IMR-90 (cell line): ENCODE data around the gene ANKRD55. TPM values are rescaled to one million over a fixed set of nuclear protein-coding genes. Genes with fewer than 3 reads are reported as not detected.

ENCODE experiments used
- ATAC-seq: fragments of 200-7000 bp; cut with Tn5 transposase; 2 replicates; pipeline ENCODE4 v1.9.1; 2020; ENCODE audit warnings: low read depth, mild to moderate bottlenecking, moderate library complexity
- BruUV-seq: library from RNA; stranded (reverse); fragments of 400-500 nt; replicated peaks from 2 replicates; lab custom pipeline; 2021; lab: Mats Ljungman, UMichigan
- CTCF ChIA-PET: fragments of 300-600 bp; formaldehyde crosslinking; extraction: SDS; loops from one replicate; lab custom pipeline; 2021; ENCODE audit warnings: antibody characterized with exemption; lab: Yijun Ruan, JAX
- POLR2A ChIA-PET: fragments of 300-600 bp; sonication (Branson Sonifier 250); formaldehyde crosslinking; loops from one replicate; lab custom pipeline; 2022; ENCODE audit warnings: antibody characterized with exemption; ENCODE audit not compliant: unreplicated experiment; lab: Charles Lee
- DNase-seq: peaks from one replicate; pipeline ENCODE4 v3.0.0; 2013
- H2AFZ ChIP-seq: replicated peaks from 2 replicates; pipeline ENCODE3; 2013; ENCODE audit warnings: low read length, mild to moderate bottlenecking; ENCODE audit not compliant: poor library complexity
- H2AK5ac ChIP-seq: 2 replicates; pipeline ENCODE4 v1.6.1; 2013; ENCODE audit warnings: low read depth, low read length, inconsistent platforms
- H2AK9ac ChIP-seq: replicated peaks from 2 replicates; pipeline ENCODE3; 2013; ENCODE audit warnings: mild to moderate bottlenecking, low read depth, low read length, moderate library complexity; ENCODE audit not compliant: poor library complexity
- H2BK120ac ChIP-seq: 2 replicates; pipeline ENCODE4 v1.6.1; 2013; ENCODE audit warnings: low read depth, low read length, inconsistent platforms
- H2BK15ac ChIP-seq: 3 replicates; pipeline ENCODE4 v1.6.1; 2013; ENCODE audit warnings: low read depth, low read length, inconsistent platforms
- H2BK20ac ChIP-seq: 2 replicates; pipeline ENCODE4 v1.6.1; 2013; ENCODE audit warnings: low read depth, mild to moderate bottlenecking, inconsistent platforms, low read length, moderate library complexity
- H2BK5ac ChIP-seq: 2 replicates; pipeline ENCODE4 v1.6.1; 2013; ENCODE audit warnings: mild to moderate bottlenecking, low read depth, low read length, inconsistent platforms; ENCODE audit not compliant: poor library complexity, severe bottlenecking
- H3K14ac ChIP-seq: replicated peaks from 2 replicates; pipeline ENCODE4 v1.6.1; 2013; ENCODE audit warnings: low read depth, low read length, inconsistent platforms
- H3K18ac ChIP-seq: 2 replicates; pipeline ENCODE4 v1.6.1; 2013; ENCODE audit warnings: low read depth, low read length, control low read depth
- H3K23ac ChIP-seq: 2 replicates; pipeline ENCODE4 v1.6.1; 2013; ENCODE audit warnings: low read depth, low read length, inconsistent platforms
- H3K27ac ChIP-seq: 2 replicates; pipeline ENCODE4 v1.5.1; 2013; ENCODE audit warnings: mild to moderate bottlenecking, control low read depth, low read length; ENCODE audit not compliant: insufficient read depth
- H3K27me3 ChIP-seq: 2 replicates; pipeline ENCODE4 v1.6.1; 2013; ENCODE audit warnings: low read length; ENCODE audit not compliant: control insufficient read depth, insufficient read depth
- H3K36me3 ChIP-seq: 2 replicates; pipeline ENCODE4 v1.6.1; 2013; ENCODE audit warnings: low read length, mixed read lengths; ENCODE audit not compliant: control insufficient read depth, insufficient read depth
- H3K4ac ChIP-seq: 2 replicates; pipeline ENCODE4 v1.6.1; 2013; ENCODE audit warnings: low read depth, low read length, inconsistent platforms
- H3K4me1 ChIP-seq: 2 replicates; pipeline ENCODE4 v1.6.1; 2013; ENCODE audit warnings: low read length, mixed read lengths; ENCODE audit not compliant: control insufficient read depth, insufficient read depth
- H3K4me2 ChIP-seq: 2 replicates; pipeline ENCODE4 v1.6.1; 2013; ENCODE audit warnings: low read depth, mild to moderate bottlenecking, control low read depth, low read length, moderate library complexity
- H3K4me3 ChIP-seq: 2 replicates; pipeline ENCODE4 v1.5.1; 2013; ENCODE audit warnings: low read depth, mild to moderate bottlenecking, control low read depth, low read length, moderate library complexity; ENCODE audit not compliant: insufficient read depth
- H3K56ac ChIP-seq: 2 replicates; pipeline ENCODE4 v1.6.1; 2013; ENCODE audit warnings: low read length, inconsistent platforms; ENCODE audit not compliant: insufficient read depth; ENCODE audit errors: extremely low read depth
- H3K79me1 ChIP-seq, 2 experiments: 2 replicates each; pipeline ENCODE4 v1.6.1; 2013; ENCODE audit warnings: low read length in 2 of 2, inconsistent platforms in 1 of 2, low read depth in 1 of 2
- H3K9ac ChIP-seq: 2 replicates; pipeline ENCODE4 v1.6.1; 2013; ENCODE audit warnings: low read depth, low read length, control low read depth
- H3K9me1 ChIP-seq: 2 replicates; pipeline ENCODE4 v1.6.1; 2013; ENCODE audit warnings: low read length, inconsistent platforms; ENCODE audit not compliant: insufficient read depth
- H3K9me3 ChIP-seq: 2 replicates; pipeline ENCODE4 v1.6.1; 2013; ENCODE audit warnings: low read length; ENCODE audit not compliant: control insufficient read depth, insufficient read depth
- H4K20me1 ChIP-seq: 2 replicates; pipeline ENCODE4 v1.6.1; 2013; ENCODE audit warnings: low read length, inconsistent platforms; ENCODE audit not compliant: insufficient read depth
- H4K5ac ChIP-seq: 2 replicates; pipeline ENCODE4 v1.6.1; 2013; ENCODE audit warnings: mild to moderate bottlenecking, low read depth, low read length, control low read depth
- H4K8ac ChIP-seq, 2 experiments: 2 replicates each; pipeline ENCODE4 v1.6.1; 2013; ENCODE audit warnings: low read depth in 2 of 2, low read length in 2 of 2, control low read depth in 1 of 2, inconsistent platforms in 1 of 2
- H4K91ac ChIP-seq: 2 replicates; pipeline ENCODE4 v1.6.1; 2013; ENCODE audit warnings: low read depth, low read length, inconsistent platforms; ENCODE audit not compliant: insufficient read depth
- BHLHE40 ChIP-seq: fragments of 150-350 bp; IDR thresholded peaks from 2 replicates; pipeline ENCODE4 v1.6.1; 2016; ENCODE audit warnings: mild to moderate bottlenecking, low read depth, low read length
- CEBPB ChIP-seq: IDR thresholded peaks from 2 replicates; pipeline ENCODE4 v1.6.1; 2012; ENCODE audit warnings: low read depth, low read length, improper control_type of control experiment
- CHD1 ChIP-seq: IDR thresholded peaks from 2 replicates; pipeline ENCODE4 v1.6.1; 2012; ENCODE audit warnings: low read depth, low read length, improper control_type of control experiment
- FOS ChIP-seq: fragments of 150-350 bp; IDR thresholded peaks from 2 replicates; pipeline ENCODE4 v1.6.1; 2016; ENCODE audit warnings: low read depth, low read length
- MAFK ChIP-seq: IDR thresholded peaks from 2 replicates; pipeline ENCODE4 v1.6.1; 2012; ENCODE audit warnings: low read depth, low read length, improper control_type of control experiment
- MAZ ChIP-seq: IDR thresholded peaks from 2 replicates; pipeline ENCODE4 v1.6.1; 2012; ENCODE audit warnings: low read depth, mild to moderate bottlenecking, low read length, improper control_type of control experiment, moderate library complexity, borderline replicate concordance
- MXI1 ChIP-seq: IDR thresholded peaks from 2 replicates; pipeline ENCODE4 v1.6.1; 2012; ENCODE audit warnings: low read depth, mild to moderate bottlenecking, low read length, moderate library complexity, borderline replicate concordance
- NFE2L2 ChIP-seq: fragments of 150-350 bp; IDR thresholded peaks from 2 replicates; pipeline ENCODE4 v1.6.1; 2016; ENCODE audit warnings: low read depth, mild to moderate bottlenecking, low read length
- RAD21 ChIP-seq: IDR thresholded peaks from 2 replicates; pipeline ENCODE4 v1.6.1; 2012; ENCODE audit warnings: low read length, improper control_type of control experiment
- RCOR1 ChIP-seq: IDR thresholded peaks from 2 replicates; pipeline ENCODE4 v1.6.1; 2012; ENCODE audit warnings: mild to moderate bottlenecking, low read length, improper control_type of control experiment; ENCODE audit not compliant: insufficient replicate concordance
- WGBS, 2 experiments: methylation state at CpG; one replicate each; pipeline versions ENCODE4 v1.1.5 to v1.1.7; 2013; ENCODE audit warnings: missing lambda C conversion rate in 2 of 2; ENCODE audit not compliant: insufficient read length in 1 of 2; ENCODE audit errors: extremely low coverage in 2 of 2; 5-methylcytosine and 5-hydroxymethylcytosine counted together
- dilution Hi-C: fragments of 300-500 bp; cut with HindIII; formaldehyde crosslinking; loops from one replicate; pipeline ENCODE4 v1.14.3; 2018; ENCODE audit warnings: low sequenced_read_pairs; ENCODE audit not compliant: unreplicated experiment
- in situ Hi-C: fragments of 300-500 bp; cut with MboI; formaldehyde crosslinking; loops from 3 replicates; pipeline ENCODE4 v1.14.3; 2019; ENCODE audit warnings: low sequenced_read_pairs, inconsistent platforms, mixed read lengths
- intact Hi-C: fragments of 100-400 bp; cut with micrococcal nuclease; formaldehyde crosslinking; loops from 2 replicates; pipeline ENCODE4 v1.10.0; 2022
- polyA plus RNA-seq, 3 experiments: library from polyadenylated mRNA; depleted of rRNA; stranded (reverse); fragments of >200 nt; gene quantifications; 2 replicates each; pipeline ENCODE4 v1.2.3, GENCODE V29; 2012; ENCODE audit warnings: low replicate concordance in 1 of 3
- total RNA-seq: library from RNA; depleted of rRNA; stranded (reverse); fragments of >200 nt; gene quantifications from 2 replicates; pipeline ENCODE4 v1.2.3, GENCODE V29; 2012
- TF ChIP-seq, protein P1 (sequence below): conservative IDR thresholded peaks from 2 replicates; pipeline ENCODE4 v1.5.1; 2012; ENCODE audit warnings: mild to moderate bottlenecking, low read depth, low read length, improper control_type of control experiment
- TF ChIP-seq, protein P2 (sequence below): fragments of 150-350 bp; IDR thresholded peaks from 2 replicates; pipeline ENCODE4 v1.6.1; 2016; ENCODE audit warnings: low read depth, mild to moderate bottlenecking, low read length, moderate library complexity, borderline replicate concordance

ANKRD55 gene
- total and polyA plus RNA-seq, 2 of the 4 experiments (the other 2 are of a cell fraction), result not detected

DNA sequence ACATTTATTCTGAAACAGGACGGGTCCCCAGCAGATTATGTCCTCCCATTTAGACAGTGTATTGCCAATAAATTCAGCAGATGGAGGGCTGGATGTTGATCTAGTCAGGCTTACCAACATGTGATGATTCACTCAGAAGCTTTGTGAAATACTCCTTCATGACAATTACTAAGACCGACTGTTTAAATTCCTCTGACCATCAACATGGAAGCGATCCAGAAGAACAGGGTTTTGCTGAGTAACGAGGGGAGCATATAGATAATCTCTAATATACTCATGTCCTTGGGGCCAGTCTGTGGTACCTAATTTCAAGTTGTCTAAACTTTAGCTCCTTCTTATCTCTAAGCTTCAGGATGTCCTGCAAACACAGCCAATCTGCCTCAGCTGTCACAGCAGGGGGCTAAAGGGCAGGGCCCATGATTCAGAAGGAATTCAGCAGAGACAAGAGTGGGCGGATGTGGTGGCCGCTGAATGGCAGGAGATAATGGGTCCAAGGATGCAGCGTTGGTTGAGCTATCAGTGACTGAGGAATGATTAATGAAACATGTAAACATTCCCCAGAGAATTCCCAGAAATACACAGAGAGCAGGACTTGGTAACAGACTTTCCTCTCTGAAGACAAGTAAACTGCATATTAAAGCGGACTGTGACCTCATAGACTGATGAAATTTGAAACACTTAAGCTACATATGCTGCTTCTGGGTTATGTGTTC is 109.4 kb downstream of the ANKRD55 start:
- Histone ChIP-seq H2BK120ac (peak overlapping the region; percentile 99), H3K4me1 (peaks cover 16% of the 10 kb centered on the region), H3K9me1 (peaks cover 8% of the 10 kb centered on the region), H3K4me3 (no peak overlapping the region), H3K27me3 (no peaks in the 10 kb centered on the region), H3K27ac (peak overlapping the region; percentile 65; the same call in 1 of the 2 replicates), H3K56ac (peak overlapping the region; percentile 70), H4K91ac (peak overlapping the region; percentile 100), H2AK5ac (0 out of 2 replicates have a peak overlapping the region, but pooled peaks have one; percentile 30), H3K4me2 (peak overlapping the region; percentile 52), H3K36me3 (no peaks in the 10 kb centered on the region), H3K79me1 (0 out of 4 replicates have a peak, but pooled peaks cover 0 to 8% of the 10 kb centered on the region in 2 experiments), H3K23ac (peak overlapping the region; percentile 93; the same call in 1 of the 2 replicates), H3K4ac (peak overlapping the region; percentile 99), H2BK20ac (peak overlapping the region; percentile 99), H2AFZ (peak overlapping the region; percentile 67), H3K9me3 (no peaks in the 10 kb centered on the region), H4K8ac (peak overlapping the region; percentile 65 to 96; a peak in 3 of 4 replicates), H3K18ac (peak overlapping the region; percentile 99), H3K14ac (peak overlapping the region; percentile 97; the same call in 1 of the 2 replicates), H3K9ac (no peak overlapping the region), H2BK15ac (peak overlapping the region; percentile 96; the same call in 1 of the 3 replicates), H2AK9ac (no peak overlapping the region), H4K20me1 (no peaks in the 10 kb centered on the region), H4K5ac (peak overlapping the region; percentile 99), H2BK5ac (peak overlapping the region; percentile 99)
- no CpG with 5 or more reads among the region's 8 CpGs for WGBS, 2 experiments
- ChIA-PET POLR2A (interaction anchor here (0.6 kb wide), 2 partner anchors 13 to 46 kb away, joined by 6 to 7 read pairs; no protein-coding TSS in a partner anchor), CTCF (interaction anchor here (1.4 kb wide), 1 partner anchor 77 kb away, joined by 3 read pairs; no protein-coding TSS in a partner anchor)
- BruUV-seq, result no TSS peak
- ATAC-seq (peak; percentile 90), DNase-seq (peak; percentile 100)
- TF ChIP-seq BHLHE40, result peak; percentile 34; the same call in 1 of the 2 replicates
- TF ChIP-seq MXI1, result no peak
- TF ChIP-seq, protein P1, sequence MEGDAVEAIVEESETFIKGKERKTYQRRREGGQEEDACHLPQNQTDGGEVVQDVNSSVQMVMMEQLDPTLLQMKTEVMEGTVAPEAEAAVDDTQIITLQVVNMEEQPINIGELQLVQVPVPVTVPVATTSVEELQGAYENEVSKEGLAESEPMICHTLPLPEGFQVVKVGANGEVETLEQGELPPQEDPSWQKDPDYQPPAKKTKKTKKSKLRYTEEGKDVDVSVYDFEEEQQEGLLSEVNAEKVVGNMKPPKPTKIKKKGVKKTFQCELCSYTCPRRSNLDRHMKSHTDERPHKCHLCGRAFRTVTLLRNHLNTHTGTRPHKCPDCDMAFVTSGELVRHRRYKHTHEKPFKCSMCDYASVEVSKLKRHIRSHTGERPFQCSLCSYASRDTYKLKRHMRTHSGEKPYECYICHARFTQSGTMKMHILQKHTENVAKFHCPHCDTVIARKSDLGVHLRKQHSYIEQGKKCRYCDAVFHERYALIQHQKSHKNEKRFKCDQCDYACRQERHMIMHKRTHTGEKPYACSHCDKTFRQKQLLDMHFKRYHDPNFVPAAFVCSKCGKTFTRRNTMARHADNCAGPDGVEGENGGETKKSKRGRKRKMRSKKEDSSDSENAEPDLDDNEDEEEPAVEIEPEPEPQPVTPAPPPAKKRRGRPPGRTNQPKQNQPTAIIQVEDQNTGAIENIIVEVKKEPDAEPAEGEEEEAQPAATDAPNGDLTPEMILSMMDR, result no peak
- TF ChIP-seq, protein P2, sequence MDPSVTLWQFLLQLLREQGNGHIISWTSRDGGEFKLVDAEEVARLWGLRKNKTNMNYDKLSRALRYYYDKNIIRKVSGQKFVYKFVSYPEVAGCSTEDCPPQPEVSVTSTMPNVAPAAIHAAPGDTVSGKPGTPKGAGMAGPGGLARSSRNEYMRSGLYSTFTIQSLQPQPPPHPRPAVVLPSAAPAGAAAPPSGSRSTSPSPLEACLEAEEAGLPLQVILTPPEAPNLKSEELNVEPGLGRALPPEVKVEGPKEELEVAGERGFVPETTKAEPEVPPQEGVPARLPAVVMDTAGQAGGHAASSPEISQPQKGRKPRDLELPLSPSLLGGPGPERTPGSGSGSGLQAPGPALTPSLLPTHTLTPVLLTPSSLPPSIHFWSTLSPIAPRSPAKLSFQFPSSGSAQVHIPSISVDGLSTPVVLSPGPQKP, result no peak
- TF ChIP-seq RAD21, result peak; percentile 25
- peak; percentile 82 for TF ChIP-seq RCOR1
- peak; percentile 92 for TF ChIP-seq NFE2L2
- peak; percentile 76 for TF ChIP-seq FOS
- peak; percentile 52 for TF ChIP-seq MAZ
- peak; percentile 91 for TF ChIP-seq CEBPB
- TF ChIP-seq CHD1, result peak; percentile 79; the same call in 1 of the 2 replicates
- peak; percentile 78 for TF ChIP-seq MAFK
- dilution Hi-C loops (no loop called here), intact Hi-C loops (loop anchor here (1.0 to 5.0 kb wide), 4 partner anchors 45 to 128 kb away; no protein-coding TSS in a partner anchor), in situ Hi-C loops (no loop called here)
